Astrocyte (in vitro differentiated cells and primary cell): Measurements from ENCODE around the gene ZNF880. TPM values are rescaled to one million over a fixed set of nuclear protein-coding genes. Genes with fewer than 3 reads are reported as not detected.

Experiments
- DNase-seq: peaks from one replicate; pipeline ENCODE4 v3.0.0-alpha.2; 2010; ENCODE audit warnings: low read depth
- FAIRE-seq: peaks from 2 replicates; lab custom pipeline; 2011; peaks lifted over from hg19 to GRCh38; lab: Jason Lieb, UNC
- H2AFZ ChIP-seq: 2 replicates; pipeline ENCODE4 v1.6.0; 2012; ENCODE audit warnings: low read depth, low read length, inconsistent platforms
- H3K27ac ChIP-seq: 2 replicates; pipeline ENCODE4 v1.5.1; 2011; ENCODE audit warnings: low read depth, low read length, inconsistent platforms
- H3K27me3 ChIP-seq: 2 replicates; pipeline ENCODE4 v1.6.0; 2011; ENCODE audit warnings: low read length, inconsistent platforms; ENCODE audit not compliant: insufficient read depth
- H3K36me3 ChIP-seq: 2 replicates; pipeline ENCODE4 v1.5.1; 2011; ENCODE audit warnings: low read length, inconsistent platforms; ENCODE audit not compliant: insufficient read depth
- H3K4me1 ChIP-seq: 2 replicates; pipeline ENCODE4 v1.5.1; 2011; ENCODE audit warnings: low read length, inconsistent platforms; ENCODE audit not compliant: insufficient read depth
- H3K4me2 ChIP-seq: 2 replicates; pipeline ENCODE4 v1.6.0; 2012; ENCODE audit warnings: low read length, inconsistent platforms
- H3K4me3 ChIP-seq: 2 replicates; pipeline ENCODE4 v1.5.1; 2011; ENCODE audit warnings: low read depth, mild to moderate bottlenecking, low read length, inconsistent platforms; ENCODE audit not compliant: insufficient read depth
- H3K79me2 ChIP-seq: 2 replicates; pipeline ENCODE4 v1.6.0; 2012; ENCODE audit warnings: mild to moderate bottlenecking, low read length, inconsistent platforms; ENCODE audit not compliant: insufficient read depth
- H3K9ac ChIP-seq: 2 replicates; pipeline ENCODE4 v1.6.0; 2012; ENCODE audit warnings: mild to moderate bottlenecking, low read length, inconsistent platforms
- H3K9me3 ChIP-seq: 2 replicates; pipeline ENCODE4 v1.5.1; 2012; ENCODE audit warnings: low read depth, mild to moderate bottlenecking, low read length, inconsistent platforms; ENCODE audit not compliant: insufficient read depth
- H4K20me1 ChIP-seq: 2 replicates; pipeline ENCODE4 v1.6.0; 2012; ENCODE audit warnings: low read length, inconsistent platforms; ENCODE audit not compliant: insufficient read depth
- H3K27ac Mint-ChIP-seq: one replicate; pipeline ENCODE4 v1.8.0; 2021; ENCODE audit warnings: mild to moderate bottlenecking, mixed read lengths; ENCODE audit not compliant: unreplicated experiment
- H3K27me3 Mint-ChIP-seq: one replicate; pipeline ENCODE4 v1.8.0; 2021; ENCODE audit warnings: low read depth, mixed read lengths; ENCODE audit not compliant: unreplicated experiment
- H3K36me3 Mint-ChIP-seq: one replicate; pipeline ENCODE4 v1.8.0; 2021; ENCODE audit warnings: low read depth, mixed read lengths; ENCODE audit not compliant: unreplicated experiment
- H3K4me1 Mint-ChIP-seq: one replicate; pipeline ENCODE4 v1.8.0; 2021; ENCODE audit warnings: low read depth, mixed read lengths; ENCODE audit not compliant: unreplicated experiment
- H3K4me3 Mint-ChIP-seq: one replicate; pipeline ENCODE4 v1.8.0; 2021; ENCODE audit warnings: mild to moderate bottlenecking, moderate library complexity, mixed read lengths; ENCODE audit not compliant: unreplicated experiment
- H3K9me3 Mint-ChIP-seq: one replicate; pipeline ENCODE4 v1.8.0; 2021; ENCODE audit warnings: mild to moderate bottlenecking, mixed read lengths; ENCODE audit not compliant: unreplicated experiment
- EZH2 ChIP-seq: IDR thresholded peaks from 2 replicates; pipeline ENCODE4 v1.6.1; 2012; ENCODE audit warnings: mild to moderate bottlenecking, low read length, inconsistent platforms; ENCODE audit not compliant: insufficient read depth
- total RNA-seq: library from RNA; stranded (reverse); gene quantifications from 2 replicates; pipeline ENCODE4 v1.2.1, GENCODE V29; 2021
- TF ChIP-seq, protein P1 (sequence below): IDR thresholded peaks from 2 replicates; pipeline ENCODE4 v1.5.1; 2011; ENCODE audit warnings: low read depth, mild to moderate bottlenecking, inconsistent platforms, low read length, moderate library complexity; ENCODE audit not compliant: insufficient read depth

The ZNF880 gene
- total RNA-seq, 1 donor from 2014 or later = 11.0 TPM

DNA sequence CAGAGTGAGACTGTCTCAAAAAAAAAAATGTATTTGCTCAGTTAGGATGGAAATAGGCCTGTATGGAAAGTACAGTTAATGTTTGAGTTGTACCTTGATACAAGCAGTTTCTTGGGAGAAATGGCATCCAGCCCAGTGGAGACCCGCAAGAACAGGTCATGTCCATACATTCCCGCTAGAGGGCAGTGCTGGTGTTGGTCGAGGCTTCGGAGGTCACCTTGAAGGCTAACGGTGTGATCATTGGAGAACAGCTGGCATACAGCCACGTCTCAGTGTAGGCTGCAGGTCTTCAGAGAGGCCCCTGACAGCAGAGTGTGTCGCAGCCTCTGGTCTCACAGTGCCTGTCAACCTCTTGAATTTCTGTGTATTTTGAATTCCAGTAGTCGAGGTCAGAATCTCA lies 26.2 kb upstream of the ZNF880 start:
- H3K9ac ChIP-seq = no peak overlapping the region
- H3K27ac Mint-ChIP-seq = no peak overlapping the region
- no peaks in the 10 kb centered on the region for H3K4me1 ChIP-seq
- no peak overlapping the region for H3K4me3 ChIP-seq
- no peak overlapping the region for H3K27ac ChIP-seq
- H3K4me2 ChIP-seq = no peak overlapping the region
- TF ChIP-seq EZH2 = no peak
- TF ChIP-seq, protein P1, sequence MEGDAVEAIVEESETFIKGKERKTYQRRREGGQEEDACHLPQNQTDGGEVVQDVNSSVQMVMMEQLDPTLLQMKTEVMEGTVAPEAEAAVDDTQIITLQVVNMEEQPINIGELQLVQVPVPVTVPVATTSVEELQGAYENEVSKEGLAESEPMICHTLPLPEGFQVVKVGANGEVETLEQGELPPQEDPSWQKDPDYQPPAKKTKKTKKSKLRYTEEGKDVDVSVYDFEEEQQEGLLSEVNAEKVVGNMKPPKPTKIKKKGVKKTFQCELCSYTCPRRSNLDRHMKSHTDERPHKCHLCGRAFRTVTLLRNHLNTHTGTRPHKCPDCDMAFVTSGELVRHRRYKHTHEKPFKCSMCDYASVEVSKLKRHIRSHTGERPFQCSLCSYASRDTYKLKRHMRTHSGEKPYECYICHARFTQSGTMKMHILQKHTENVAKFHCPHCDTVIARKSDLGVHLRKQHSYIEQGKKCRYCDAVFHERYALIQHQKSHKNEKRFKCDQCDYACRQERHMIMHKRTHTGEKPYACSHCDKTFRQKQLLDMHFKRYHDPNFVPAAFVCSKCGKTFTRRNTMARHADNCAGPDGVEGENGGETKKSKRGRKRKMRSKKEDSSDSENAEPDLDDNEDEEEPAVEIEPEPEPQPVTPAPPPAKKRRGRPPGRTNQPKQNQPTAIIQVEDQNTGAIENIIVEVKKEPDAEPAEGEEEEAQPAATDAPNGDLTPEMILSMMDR = peak; percentile 21
- no peaks in the 10 kb centered on the region for H3K36me3 ChIP-seq
- H3K9me3 ChIP-seq = peaks cover 4% of the 10 kb centered on the region
- no peaks in the 10 kb centered on the region for H3K79me2 ChIP-seq
- H3K4me3 Mint-ChIP-seq = no peak overlapping the region
- peak; percentile 20 for DNase-seq
- H3K27me3 Mint-ChIP-seq = no peaks in the 10 kb centered on the region
- peaks cover 12% of the 10 kb centered on the region for H3K9me3 Mint-ChIP-seq
- H2AFZ ChIP-seq = no peak overlapping the region
- no peaks in the 10 kb centered on the region for H4K20me1 ChIP-seq
- no peaks in the 10 kb centered on the region for H3K4me1 Mint-ChIP-seq
- peaks cover 32% of the 10 kb centered on the region for H3K36me3 Mint-ChIP-seq
- no peak for FAIRE-seq
- H3K27me3 ChIP-seq = no peaks in the 10 kb centered on the region

DNA sequence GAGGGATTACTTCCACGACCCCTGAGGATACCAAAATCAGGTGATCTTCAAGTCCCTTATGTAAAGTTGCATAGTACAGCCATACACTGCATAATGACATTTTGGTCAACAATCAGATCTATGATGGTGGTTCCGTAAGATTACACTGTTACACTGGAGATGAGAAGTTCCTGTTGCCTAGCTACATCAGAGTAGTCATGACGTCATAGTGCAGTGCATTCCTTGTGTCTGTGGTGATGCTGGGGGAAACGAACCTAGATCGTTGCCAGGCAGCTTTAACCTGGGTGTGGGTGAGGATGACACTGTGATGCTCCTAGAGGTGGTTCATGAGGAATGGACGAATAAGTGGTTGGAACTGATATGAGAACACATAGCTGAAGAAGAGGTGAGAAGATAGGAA lies 24.6 kb upstream of the ZNF880 start:
- H3K4me3 Mint-ChIP-seq = no peak overlapping the region
- Histone ChIP-seq H3K4me2 (no peak overlapping the region), H3K9me3 (peaks cover 4% of the 10 kb centered on the region), H3K27ac (no peak overlapping the region), H2AFZ (no peak overlapping the region), H3K9ac (no peak overlapping the region), H3K4me1 (no peaks in the 10 kb centered on the region), H3K27me3 (no peaks in the 10 kb centered on the region), H4K20me1 (no peaks in the 10 kb centered on the region), H3K36me3 (no peaks in the 10 kb centered on the region), H3K4me3 (no peak overlapping the region), H3K79me2 (no peaks in the 10 kb centered on the region)
- no peak for FAIRE-seq
- H3K9me3 Mint-ChIP-seq = peaks cover 22% of the 10 kb centered on the region
- peaks cover 38% of the 10 kb centered on the region for H3K36me3 Mint-ChIP-seq
- TF ChIP-seq, protein P1 = no peak
- no peak for TF ChIP-seq EZH2
- no peaks in the 10 kb centered on the region for H3K27me3 Mint-ChIP-seq
- no peaks in the 10 kb centered on the region for H3K4me1 Mint-ChIP-seq
- H3K27ac Mint-ChIP-seq = no peak overlapping the region
- no peak for DNase-seq

DNA sequence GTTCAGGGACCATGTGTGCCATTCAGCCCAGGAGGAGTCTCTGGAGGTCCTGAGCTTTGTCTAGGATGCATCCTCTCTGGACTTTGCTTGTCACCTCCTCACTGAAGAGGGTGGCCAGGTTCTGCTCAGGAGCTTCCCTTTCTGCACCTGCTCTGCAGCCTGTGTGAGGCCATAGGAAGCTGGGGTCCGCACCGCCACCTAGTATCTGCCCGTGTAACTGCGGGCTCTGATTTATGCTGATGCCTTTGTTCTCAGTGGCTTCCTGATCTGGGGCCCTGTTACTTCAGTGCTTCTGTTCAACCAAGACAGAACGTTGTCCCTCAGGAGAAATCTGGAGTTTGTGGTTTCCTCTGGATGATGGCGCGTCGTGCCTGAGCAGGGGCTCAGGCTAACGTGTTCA lies 18.2 kb upstream of the ZNF880 start:
- Mint-ChIP-seq H3K27ac (no peak overlapping the region), H3K4me1 (no peaks in the 10 kb centered on the region), H3K27me3 (no peaks in the 10 kb centered on the region), H3K9me3 (peaks cover 38% of the 10 kb centered on the region), H3K36me3 (peaks cover 65% of the 10 kb centered on the region), H3K4me3 (no peak overlapping the region)
- Histone ChIP-seq H2AFZ (no peak overlapping the region), H3K4me3 (no peak overlapping the region), H3K27me3 (no peaks in the 10 kb centered on the region), H4K20me1 (no peaks in the 10 kb centered on the region), H3K9me3 (peaks cover 15% of the 10 kb centered on the region), H3K36me3 (peaks cover 2% of the 10 kb centered on the region), H3K4me2 (no peak overlapping the region), H3K79me2 (no peaks in the 10 kb centered on the region), H3K9ac (no peak overlapping the region), H3K27ac (no peak overlapping the region), H3K4me1 (no peaks in the 10 kb centered on the region)
- no peak for FAIRE-seq
- no peak for DNase-seq
- TF ChIP-seq, protein P1 = no peak
- TF ChIP-seq EZH2 = no peak
